ENCODE measurements around the gene SRR.

The SRR gene

GRCh38 chr17:2372180-2372579 lies 68.4 kb downstream of the SRR start:
- no peak for DNase-seq (ENCODE audit: low spot score)

GRCh38 chr17:2372681-2373080 lies 68.9 kb downstream of the SRR start:
- DNase-seq (ENCODE audit: low spot score) = no peak

- DNase-seq (ENCODE audit: low spot score) = no peak
Observed at GRCh38 chr17:2373179-2373578, 69.4 kb downstream of the SRR start.
